ENCODE measurements around the gene VSIR. TPM values are rescaled to one million over a fixed set of nuclear protein-coding genes. Genes with fewer than 3 reads are reported as not detected.

Gene VSIR
- total RNA-seq, 1 donor from 2014 or later = 104 TPM

- no peaks in the 10 kb centered on the region for H3K27me3 ChIP-seq (ENCODE audit: low read depth)
- H3K4me1 ChIP-seq = peaks cover 97% of the 10 kb centered on the region
- no peak for DNase-seq
- TF ChIP-seq, protein P1, sequence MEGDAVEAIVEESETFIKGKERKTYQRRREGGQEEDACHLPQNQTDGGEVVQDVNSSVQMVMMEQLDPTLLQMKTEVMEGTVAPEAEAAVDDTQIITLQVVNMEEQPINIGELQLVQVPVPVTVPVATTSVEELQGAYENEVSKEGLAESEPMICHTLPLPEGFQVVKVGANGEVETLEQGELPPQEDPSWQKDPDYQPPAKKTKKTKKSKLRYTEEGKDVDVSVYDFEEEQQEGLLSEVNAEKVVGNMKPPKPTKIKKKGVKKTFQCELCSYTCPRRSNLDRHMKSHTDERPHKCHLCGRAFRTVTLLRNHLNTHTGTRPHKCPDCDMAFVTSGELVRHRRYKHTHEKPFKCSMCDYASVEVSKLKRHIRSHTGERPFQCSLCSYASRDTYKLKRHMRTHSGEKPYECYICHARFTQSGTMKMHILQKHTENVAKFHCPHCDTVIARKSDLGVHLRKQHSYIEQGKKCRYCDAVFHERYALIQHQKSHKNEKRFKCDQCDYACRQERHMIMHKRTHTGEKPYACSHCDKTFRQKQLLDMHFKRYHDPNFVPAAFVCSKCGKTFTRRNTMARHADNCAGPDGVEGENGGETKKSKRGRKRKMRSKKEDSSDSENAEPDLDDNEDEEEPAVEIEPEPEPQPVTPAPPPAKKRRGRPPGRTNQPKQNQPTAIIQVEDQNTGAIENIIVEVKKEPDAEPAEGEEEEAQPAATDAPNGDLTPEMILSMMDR (IDR thresholded peaks at IDR 0.05; ENCODE audit: borderline replicate concordance) = no peak
- H3K27ac ChIP-seq (replicated peaks) = peak overlapping the region; percentile 60
- intact Hi-C loops (cut with micrococcal nuclease) = no loop called here
- no peaks in the 10 kb centered on the region for H3K9me3 ChIP-seq (replicated peaks)
- no peak overlapping the region for H3K4me3 ChIP-seq
- peaks cover 64% of the 10 kb centered on the region for H3K36me3 ChIP-seq
These were observed 21.6 kb downstream of the VSIR start for GRCh38 chr10:71751515-71752224.

GRCh38 chr10:71750986-71751385 is 22.3 kb downstream of the VSIR start:
- Histone ChIP-seq H3K4me3 (no peak overlapping the region), H3K4me1 (peaks cover 97% of the 10 kb centered on the region), H3K27me3 (ENCODE audit: low read depth) (no peaks in the 10 kb centered on the region), H3K9me3 (replicated peaks) (no peaks in the 10 kb centered on the region), H3K36me3 (peaks cover 57% of the 10 kb centered on the region), H3K27ac (replicated peaks) (peak overlapping the region; percentile 87)
- DNase-seq = no peak
- intact Hi-C loops (cut with micrococcal nuclease) = no loop called here
- TF ChIP-seq, protein P1 (IDR thresholded peaks at IDR 0.05; ENCODE audit: borderline replicate concordance) = no peak

GRCh38 chr10:71750124-71750841 is 23.0 kb downstream of the VSIR start:
- no peak overlapping the region for H3K4me3 ChIP-seq
- no peaks in the 10 kb centered on the region for H3K27me3 ChIP-seq (ENCODE audit: low read depth)
- no peak for DNase-seq
- intact Hi-C loops (cut with micrococcal nuclease) = no loop called here
- peaks cover 53% of the 10 kb centered on the region for H3K36me3 ChIP-seq
- H3K27ac ChIP-seq (replicated peaks) = peak overlapping the region; percentile 87
- no peaks in the 10 kb centered on the region for H3K9me3 ChIP-seq (replicated peaks)
- TF ChIP-seq, protein P1 (IDR thresholded peaks at IDR 0.05; ENCODE audit: borderline replicate concordance) = no peak
- H3K4me1 ChIP-seq = peaks cover 97% of the 10 kb centered on the region

DNA sequence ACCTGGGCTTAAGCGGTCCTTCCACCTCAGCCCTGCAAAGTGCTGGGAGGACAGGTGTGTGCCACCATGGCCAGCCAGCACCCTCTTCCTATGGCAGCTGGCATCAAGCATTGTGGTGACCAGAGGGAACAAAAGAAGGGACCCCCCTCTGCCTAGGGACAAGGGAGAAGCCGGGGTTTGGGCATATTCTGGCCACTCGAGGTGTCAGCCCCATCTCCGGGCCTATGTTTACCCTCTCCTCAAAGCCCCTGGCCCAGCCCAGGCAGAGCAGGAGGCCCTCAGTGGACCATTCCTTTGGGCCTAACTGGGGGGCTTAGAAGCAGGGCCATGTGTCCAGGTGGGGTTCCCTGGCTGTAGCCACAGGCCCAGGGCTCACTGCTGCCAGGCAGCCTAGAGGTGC is 23.9 kb downstream of the VSIR start:
- Histone ChIP-seq H3K36me3 (peaks cover 44% of the 10 kb centered on the region), H3K4me3 (peak overlapping the region; percentile 24), H3K27ac (replicated peaks) (peak overlapping the region; percentile 87), H3K27me3 (ENCODE audit: low read depth) (no peaks in the 10 kb centered on the region), H3K9me3 (replicated peaks) (no peaks in the 10 kb centered on the region), H3K4me1 (peaks cover 92% of the 10 kb centered on the region)
- DNase-seq = no peak
- intact Hi-C loops (cut with micrococcal nuclease) = no loop called here
- TF ChIP-seq, protein P1 (IDR thresholded peaks at IDR 0.05; ENCODE audit: borderline replicate concordance) = no peak

DNA sequence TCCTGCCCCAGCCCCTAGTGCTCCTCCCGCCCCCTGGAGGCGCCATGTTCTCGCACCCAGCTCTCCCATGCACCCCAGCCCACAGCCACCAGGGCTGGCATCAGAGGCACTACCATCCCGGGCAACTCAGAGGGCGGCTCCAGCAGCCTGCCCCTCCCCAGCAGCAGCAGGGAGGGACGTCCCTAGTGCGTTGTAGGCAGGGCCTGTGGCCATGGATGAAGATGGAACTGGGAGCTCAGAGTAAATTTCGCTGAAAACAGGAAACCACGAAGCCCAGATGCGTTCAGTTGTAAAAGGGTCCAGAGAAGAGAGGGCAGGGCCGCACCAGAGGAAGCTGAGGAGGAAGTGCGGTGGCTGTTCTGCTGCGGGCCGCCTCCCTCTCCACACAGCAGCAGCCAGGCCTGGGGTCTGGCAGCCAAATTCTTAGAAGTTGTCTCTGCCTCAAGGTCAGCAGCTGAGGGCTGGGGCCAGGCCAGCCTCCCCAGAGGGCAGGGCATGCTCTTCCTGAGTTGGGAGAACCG is 24.6 kb downstream of the VSIR start:
- DNase-seq = peak; percentile 86
- Histone ChIP-seq H3K36me3 (peaks cover 38% of the 10 kb centered on the region), H3K27ac (replicated peaks) (peak overlapping the region; percentile 87), H3K27me3 (ENCODE audit: low read depth) (no peaks in the 10 kb centered on the region), H3K4me1 (peaks cover 85% of the 10 kb centered on the region), H3K9me3 (replicated peaks) (no peaks in the 10 kb centered on the region), H3K4me3 (peak overlapping the region; percentile 24)
- TF ChIP-seq, protein P1 (IDR thresholded peaks at IDR 0.05; ENCODE audit: borderline replicate concordance) = peak; percentile 26
- intact Hi-C loops (cut with micrococcal nuclease) = no loop called here
